A549 (cell line): Measurements from ENCODE around the gene SFR1.

Source experiments
- HOXA7 ChIP-seq: fragments of 250-450 bp; sonication (Bioruptor Pico); IDR thresholded peaks from 2 replicates; pipeline ENCODE4 v1.5.0; 2020; ENCODE audit warnings: mild to moderate bottlenecking, moderate library complexity
- KDM5A ChIP-seq: fragments of 200-600 bp; sonication (generic); IDR thresholded peaks from 2 replicates; pipeline ENCODE4 v1.6.1; 2016; ENCODE audit warnings: antibody characterized with exemption, mild to moderate bottlenecking
- POLR2A ChIP-seq: IDR thresholded peaks from 2 replicates; pipeline ENCODE4 v1.6.1; 2012; ENCODE audit warnings: mild to moderate bottlenecking, low read length
- POLR2AphosphoS2 ChIP-seq: conservative IDR thresholded peaks from 2 replicates; pipeline ENCODE4 v1.6.1; 2012; ENCODE audit warnings: low read length, improper control_type of control experiment, inconsistent platforms
- TF ChIP-seq, protein P1 (sequence below): fragments of >200 bp; sonication (Bioruptor Twin); formaldehyde crosslinking; IDR thresholded peaks from 3 replicates; pipeline ENCODE4 v1.5.1; 2016

DNA sequence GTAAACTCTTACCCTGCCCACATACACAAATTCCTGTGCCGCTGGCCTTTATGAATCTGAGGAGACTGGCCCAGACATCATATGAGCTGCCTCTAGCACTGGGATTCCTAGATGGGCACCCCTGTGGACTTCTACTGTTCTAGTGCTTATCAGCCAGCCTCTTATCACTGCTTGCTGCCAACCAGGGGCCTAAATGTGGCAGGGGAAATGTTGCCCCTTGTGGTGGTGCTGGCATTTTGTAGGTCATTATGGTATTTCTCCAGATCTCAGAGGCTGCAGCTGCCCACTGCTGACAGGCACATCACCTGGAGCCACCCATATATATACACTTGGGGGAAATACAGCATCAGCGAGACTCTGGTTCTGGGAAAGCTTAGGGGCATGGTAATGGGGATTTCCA lies 5.4 kb downstream of the SFR1 start:
- TF ChIP-seq KDM5A (no peak), POLR2A (no peak), POLR2AphosphoS2 (no peak), HOXA7 (no peak)
- TF ChIP-seq, protein P1, sequence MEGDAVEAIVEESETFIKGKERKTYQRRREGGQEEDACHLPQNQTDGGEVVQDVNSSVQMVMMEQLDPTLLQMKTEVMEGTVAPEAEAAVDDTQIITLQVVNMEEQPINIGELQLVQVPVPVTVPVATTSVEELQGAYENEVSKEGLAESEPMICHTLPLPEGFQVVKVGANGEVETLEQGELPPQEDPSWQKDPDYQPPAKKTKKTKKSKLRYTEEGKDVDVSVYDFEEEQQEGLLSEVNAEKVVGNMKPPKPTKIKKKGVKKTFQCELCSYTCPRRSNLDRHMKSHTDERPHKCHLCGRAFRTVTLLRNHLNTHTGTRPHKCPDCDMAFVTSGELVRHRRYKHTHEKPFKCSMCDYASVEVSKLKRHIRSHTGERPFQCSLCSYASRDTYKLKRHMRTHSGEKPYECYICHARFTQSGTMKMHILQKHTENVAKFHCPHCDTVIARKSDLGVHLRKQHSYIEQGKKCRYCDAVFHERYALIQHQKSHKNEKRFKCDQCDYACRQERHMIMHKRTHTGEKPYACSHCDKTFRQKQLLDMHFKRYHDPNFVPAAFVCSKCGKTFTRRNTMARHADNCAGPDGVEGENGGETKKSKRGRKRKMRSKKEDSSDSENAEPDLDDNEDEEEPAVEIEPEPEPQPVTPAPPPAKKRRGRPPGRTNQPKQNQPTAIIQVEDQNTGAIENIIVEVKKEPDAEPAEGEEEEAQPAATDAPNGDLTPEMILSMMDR = peak; percentile 44; the same call in 2 of the 3 replicates
